Neural cell (in vitro differentiated cells): Measurements from ENCODE around the gene RAB11FIP4. TPM values are rescaled to one million over a fixed set of nuclear protein-coding genes. Genes with fewer than 3 reads are reported as not detected.

Source experiments
- H2AFZ ChIP-seq: fragments of 200-600, 300-800 bp; sonication (generic), shearing (Covaris generic); 2 replicates; pipeline ENCODE4 v1.6.0; 2014; ENCODE audit warnings: low read depth, mild to moderate bottlenecking, antibody characterized with exemption, low read length, moderate library complexity
- H3F3A ChIP-seq: fragments of 200-600 bp; shearing (Covaris generic); 2 replicates; pipeline ENCODE4 v1.6.1; 2016; ENCODE audit warnings: mild to moderate bottlenecking, moderate library complexity, mixed read lengths, antibody characterized with exemption, low read length; ENCODE audit not compliant: insufficient read depth, poor library complexity, severe bottlenecking
- H3K27ac ChIP-seq: fragments of 200-600, 300-800 bp; sonication (generic), shearing (Covaris generic); 2 replicates; pipeline ENCODE4 v1.5.1; 2014; ENCODE audit warnings: mild to moderate bottlenecking, low read length, moderate library complexity
- H3K27me3 ChIP-seq: fragments of 300-800, 200-600 bp; sonication (generic), shearing (Covaris generic); 2 replicates; pipeline ENCODE4 v1.6.0; 2014; ENCODE audit warnings: mild to moderate bottlenecking, low read depth, low read length, moderate library complexity; ENCODE audit not compliant: insufficient read depth
- H3K36me3 ChIP-seq: fragments of 300-800, 200-600 bp; sonication (generic), shearing (Covaris generic); 2 replicates; pipeline ENCODE4 v1.5.1; 2014; ENCODE audit warnings: mild to moderate bottlenecking, antibody characterized with exemption, low read length, moderate library complexity; ENCODE audit not compliant: insufficient read depth
- H3K4me2 ChIP-seq: fragments of 300-800, 200-600 bp; sonication (generic), shearing (Covaris generic); 2 replicates; pipeline ENCODE4 v1.6.0; 2014; ENCODE audit warnings: mild to moderate bottlenecking, low read length
- H3K4me3 ChIP-seq: fragments of 300-800, 200-600 bp; sonication (generic), shearing (Covaris generic); 2 replicates; pipeline ENCODE4 v1.5.1; 2014; ENCODE audit warnings: mild to moderate bottlenecking, low read length, moderate library complexity
- H3K79me2 ChIP-seq: fragments of 200-600 bp; shearing (Covaris generic); replicated peaks from 2 replicates; pipeline ENCODE4 v1.6.0; 2014; ENCODE audit warnings: mild to moderate bottlenecking, low read length, moderate library complexity; ENCODE audit not compliant: insufficient read depth
- H3K9ac ChIP-seq: fragments of 300-800, 200-600 bp; sonication (generic), shearing (Covaris generic); 2 replicates; pipeline ENCODE4 v1.6.1; 2016; ENCODE audit warnings: mild to moderate bottlenecking, low read length, mixed read lengths
- H3K9me2 ChIP-seq: fragments of 200-600 bp; shearing (Covaris generic); 2 replicates; pipeline ENCODE4 v1.6.1; 2016; ENCODE audit warnings: mild to moderate bottlenecking, low read length, mixed read lengths; ENCODE audit not compliant: insufficient read depth
- H3K9me3 ChIP-seq: fragments of 200-600, 300-800 bp; sonication (generic), shearing (Covaris generic); 2 replicates; pipeline ENCODE4 v1.6.1; 2016; ENCODE audit warnings: mild to moderate bottlenecking, mixed run types, low read length, moderate library complexity, mixed read lengths
- H4K20me1 ChIP-seq: fragments of 200-600 bp; shearing (Covaris generic); 2 replicates; pipeline ENCODE4 v1.6.1; 2016; ENCODE audit warnings: mild to moderate bottlenecking, mixed run types; ENCODE audit not compliant: insufficient read depth
- EP300 ChIP-seq: fragments of 450-650 bp; conservative IDR thresholded peaks from 2 replicates; pipeline ENCODE4 v1.6.1; 2014; ENCODE audit warnings: antibody characterized with exemption, mild to moderate bottlenecking, moderate library complexity; ENCODE audit not compliant: poor library complexity, severe bottlenecking
- EZH2 ChIP-seq: fragments of 200-600, 300-800 bp; shearing (Covaris generic), sonication (generic); IDR thresholded peaks from 2 replicates; pipeline ENCODE4 v1.6.1; 2014; ENCODE audit warnings: antibody characterized with exemption, low read length, borderline replicate concordance, mild to moderate bottlenecking; ENCODE audit not compliant: insufficient read depth, poor library complexity, severe bottlenecking
- MXI1 ChIP-seq: fragments of 450-650 bp; conservative IDR thresholded peaks from 2 replicates; pipeline ENCODE4 v1.6.1; 2014; ENCODE audit warnings: antibody characterized with exemption, mild to moderate bottlenecking; ENCODE audit not compliant: poor library complexity, severe bottlenecking
- POLR2AphosphoS5 ChIP-seq: IDR thresholded peaks from 2 replicates; pipeline ENCODE4 v1.6.1; 2012
- RAD21 ChIP-seq: fragments of 450-650 bp; conservative IDR thresholded peaks from 2 replicates; pipeline ENCODE4 v1.6.1; 2014; ENCODE audit warnings: antibody characterized with exemption, mild to moderate bottlenecking, moderate library complexity
- SMC3 ChIP-seq: fragments of 450-650 bp; conservative IDR thresholded peaks from 2 replicates; pipeline ENCODE4 v1.6.1; 2014; ENCODE audit warnings: antibody characterized with exemption, mild to moderate bottlenecking, moderate library complexity; ENCODE audit not compliant: poor library complexity
- TAF1 ChIP-seq: IDR thresholded peaks from 2 replicates; pipeline ENCODE4 v1.6.1; 2012; ENCODE audit warnings: low read depth
- polyA plus RNA-seq: library from polyadenylated mRNA; depleted of rRNA; stranded (reverse); fragments of >200 nt; gene quantifications from 2 replicates; pipeline ENCODE4 v1.2.3, GENCODE V29; 2014
- TF ChIP-seq, protein P1 (sequence below): fragments of 450-650 bp; IDR thresholded peaks from 2 replicates; pipeline ENCODE4 v1.5.1; 2014; ENCODE audit warnings: antibody characterized with exemption, mild to moderate bottlenecking, moderate library complexity; ENCODE audit not compliant: poor library complexity, severe bottlenecking
- TF ChIP-seq, protein P2 (sequence below): IDR thresholded peaks from 2 replicates; pipeline ENCODE4 v1.6.1; 2012; ENCODE audit warnings: borderline replicate concordance

RAB11FIP4 gene
- polyA plus RNA-seq, 1 donor from 2014 or later = 14.4 TPM

DNA sequence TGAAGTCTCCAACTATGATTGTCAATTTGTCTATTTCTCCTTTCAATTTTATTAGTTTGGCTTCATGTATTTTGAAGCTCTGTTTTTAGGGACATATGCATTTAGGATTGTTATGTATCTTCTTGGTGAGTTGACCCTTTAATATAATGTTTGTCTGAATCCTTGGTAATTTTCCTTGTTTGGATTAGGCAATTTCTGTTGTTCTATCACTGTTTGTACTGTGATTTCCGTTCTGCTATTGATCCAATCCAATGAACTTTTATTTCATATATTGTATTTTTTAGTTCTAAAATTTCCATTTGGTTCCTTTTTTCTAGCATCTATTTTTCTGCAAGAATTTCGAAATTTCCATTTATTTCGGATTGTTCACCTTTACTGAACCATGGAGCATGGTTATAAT is 31.0 kb downstream of the RAB11FIP4 start:
- no peak overlapping the region for H3K4me2 ChIP-seq
- TF ChIP-seq EP300 (no peak), TAF1 (no peak), MXI1 (no peak), EZH2 (no peak), SMC3 (no peak), POLR2AphosphoS5 (no peak), RAD21 (no peak)
- TF ChIP-seq, protein P1, sequence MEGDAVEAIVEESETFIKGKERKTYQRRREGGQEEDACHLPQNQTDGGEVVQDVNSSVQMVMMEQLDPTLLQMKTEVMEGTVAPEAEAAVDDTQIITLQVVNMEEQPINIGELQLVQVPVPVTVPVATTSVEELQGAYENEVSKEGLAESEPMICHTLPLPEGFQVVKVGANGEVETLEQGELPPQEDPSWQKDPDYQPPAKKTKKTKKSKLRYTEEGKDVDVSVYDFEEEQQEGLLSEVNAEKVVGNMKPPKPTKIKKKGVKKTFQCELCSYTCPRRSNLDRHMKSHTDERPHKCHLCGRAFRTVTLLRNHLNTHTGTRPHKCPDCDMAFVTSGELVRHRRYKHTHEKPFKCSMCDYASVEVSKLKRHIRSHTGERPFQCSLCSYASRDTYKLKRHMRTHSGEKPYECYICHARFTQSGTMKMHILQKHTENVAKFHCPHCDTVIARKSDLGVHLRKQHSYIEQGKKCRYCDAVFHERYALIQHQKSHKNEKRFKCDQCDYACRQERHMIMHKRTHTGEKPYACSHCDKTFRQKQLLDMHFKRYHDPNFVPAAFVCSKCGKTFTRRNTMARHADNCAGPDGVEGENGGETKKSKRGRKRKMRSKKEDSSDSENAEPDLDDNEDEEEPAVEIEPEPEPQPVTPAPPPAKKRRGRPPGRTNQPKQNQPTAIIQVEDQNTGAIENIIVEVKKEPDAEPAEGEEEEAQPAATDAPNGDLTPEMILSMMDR = no peak
- TF ChIP-seq, protein P2, sequence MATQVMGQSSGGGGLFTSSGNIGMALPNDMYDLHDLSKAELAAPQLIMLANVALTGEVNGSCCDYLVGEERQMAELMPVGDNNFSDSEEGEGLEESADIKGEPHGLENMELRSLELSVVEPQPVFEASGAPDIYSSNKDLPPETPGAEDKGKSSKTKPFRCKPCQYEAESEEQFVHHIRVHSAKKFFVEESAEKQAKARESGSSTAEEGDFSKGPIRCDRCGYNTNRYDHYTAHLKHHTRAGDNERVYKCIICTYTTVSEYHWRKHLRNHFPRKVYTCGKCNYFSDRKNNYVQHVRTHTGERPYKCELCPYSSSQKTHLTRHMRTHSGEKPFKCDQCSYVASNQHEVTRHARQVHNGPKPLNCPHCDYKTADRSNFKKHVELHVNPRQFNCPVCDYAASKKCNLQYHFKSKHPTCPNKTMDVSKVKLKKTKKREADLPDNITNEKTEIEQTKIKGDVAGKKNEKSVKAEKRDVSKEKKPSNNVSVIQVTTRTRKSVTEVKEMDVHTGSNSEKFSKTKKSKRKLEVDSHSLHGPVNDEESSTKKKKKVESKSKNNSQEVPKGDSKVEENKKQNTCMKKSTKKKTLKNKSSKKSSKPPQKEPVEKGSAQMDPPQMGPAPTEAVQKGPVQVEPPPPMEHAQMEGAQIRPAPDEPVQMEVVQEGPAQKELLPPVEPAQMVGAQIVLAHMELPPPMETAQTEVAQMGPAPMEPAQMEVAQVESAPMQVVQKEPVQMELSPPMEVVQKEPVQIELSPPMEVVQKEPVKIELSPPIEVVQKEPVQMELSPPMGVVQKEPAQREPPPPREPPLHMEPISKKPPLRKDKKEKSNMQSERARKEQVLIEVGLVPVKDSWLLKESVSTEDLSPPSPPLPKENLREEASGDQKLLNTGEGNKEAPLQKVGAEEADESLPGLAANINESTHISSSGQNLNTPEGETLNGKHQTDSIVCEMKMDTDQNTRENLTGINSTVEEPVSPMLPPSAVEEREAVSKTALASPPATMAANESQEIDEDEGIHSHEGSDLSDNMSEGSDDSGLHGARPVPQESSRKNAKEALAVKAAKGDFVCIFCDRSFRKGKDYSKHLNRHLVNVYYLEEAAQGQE = no peak
- no peaks in the 10 kb centered on the region for H3K27me3 ChIP-seq
- H4K20me1 ChIP-seq = no peaks in the 10 kb centered on the region
- no peak overlapping the region for H3K27ac ChIP-seq
- no peak overlapping the region for H2AFZ ChIP-seq
- H3K9me3 ChIP-seq = no peaks in the 10 kb centered on the region
- no peak overlapping the region for H3K4me3 ChIP-seq
- no peaks in the 10 kb centered on the region for H3K9me2 ChIP-seq
- H3K79me2 ChIP-seq = no peaks in the 10 kb centered on the region
- no peak overlapping the region for H3K9ac ChIP-seq
- H3F3A ChIP-seq = no peaks in the 10 kb centered on the region
- no peaks in the 10 kb centered on the region for H3K36me3 ChIP-seq

DNA sequence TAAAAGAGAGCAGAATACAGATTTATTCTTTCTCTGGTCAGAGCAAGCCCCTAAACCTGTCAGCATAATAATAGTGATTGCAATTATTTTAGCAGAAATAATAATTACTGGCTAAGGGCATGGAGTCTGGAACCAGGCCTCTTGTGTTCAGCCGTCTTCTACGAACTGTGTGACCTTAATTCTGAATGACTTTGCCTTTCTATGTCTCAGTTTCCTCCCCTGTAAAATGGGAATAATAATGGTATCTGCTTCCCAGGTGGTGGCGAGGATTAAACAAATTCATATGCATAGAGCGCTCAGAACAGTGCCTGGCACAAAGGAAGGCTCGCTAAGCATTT is 33.4 kb downstream of the RAB11FIP4 start:
- no peak overlapping the region for H3K4me2 ChIP-seq

More for the DNA sequence above, 33.4 kb downstream of the RAB11FIP4 start:
- Histone ChIP-seq H3K36me3 (no peaks in the 10 kb centered on the region), H3K9me3 (no peaks in the 10 kb centered on the region), H2AFZ (no peak overlapping the region), H3K4me3 (no peak overlapping the region), H3K9me2 (no peaks in the 10 kb centered on the region), H3K79me2 (no peaks in the 10 kb centered on the region), H3K27me3 (no peaks in the 10 kb centered on the region), H3K27ac (no peak overlapping the region), H4K20me1 (no peaks in the 10 kb centered on the region), H3F3A (no peaks in the 10 kb centered on the region), H3K9ac (no peak overlapping the region)
- TF ChIP-seq EZH2 = no peak
- TF ChIP-seq SMC3 = no peak
- TF ChIP-seq POLR2AphosphoS5 = no peak
- TF ChIP-seq, protein P2 = no peak
- no peak for TF ChIP-seq EP300
- TF ChIP-seq TAF1 = no peak
- TF ChIP-seq RAD21 = no peak
- no peak for TF ChIP-seq MXI1
- TF ChIP-seq, protein P1 = no peak
